Heart left ventricle (tissue), 16 donors: ENCODE measurements around the gene CREG2. TPM values are rescaled to one million over a fixed set of nuclear protein-coding genes. Genes with fewer than 3 reads are reported as not detected.

Source experiments
- ATAC-seq, 4 donors: fragments of 200-7000 bp; cut with Tn5 transposase; one replicate each; pipeline ENCODE4 v1.9.1; 2020 to 2022; ENCODE audit warnings: moderate library complexity in 4 of 4, mild to moderate bottlenecking in 3 of 4, moderate number of reproducible peaks in 1 of 4
- DNase-seq, 5 donors: peaks; one replicate each; pipeline ENCODE4 v3.0.0-alpha.2; 2020
- H3K27ac ChIP-seq, 12 donors: fragments of 200-600 bp; sonication (generic) in 4 of 12; one replicate each; pipeline versions ENCODE4 v1.5.0 to v1.8.0; 2016 to 2022; ENCODE audit warnings: mild to moderate bottlenecking in 2 of 12
- H3K27me3 ChIP-seq, 9 donors: fragments of 200-600 bp; sonication (generic) in 2 of 9; one replicate each; pipeline versions ENCODE4 v1.5.1 to v1.8.0; 2016 to 2022; ENCODE audit warnings: mild to moderate bottlenecking in 3 of 9
- H3K36me3 ChIP-seq, 9 donors: fragments of 200-600 bp; sonication (generic) in 2 of 9; one replicate each; pipeline versions ENCODE4 v1.5.0 to v1.8.0; 2018 to 2022; ENCODE audit warnings: mild to moderate bottlenecking in 2 of 9
- H3K4me1 ChIP-seq, 12 donors: fragments of 200-600 bp; sonication (generic) in 4 of 12; one replicate each; pipeline versions ENCODE4 v1.5.0 to v1.8.0; 2016 to 2022; ENCODE audit warnings: mild to moderate bottlenecking in 3 of 12
- H3K4me3 ChIP-seq, 12 donors: fragments of 200-600 bp; sonication (generic) in 4 of 12; one replicate each; pipeline versions ENCODE4 v1.5.0 to v1.8.0; 2017 to 2022; ENCODE audit warnings: mild to moderate bottlenecking in 9 of 12, moderate library complexity in 4 of 12
- H3K9me3 ChIP-seq, 12 donors: fragments of 200-600 bp; sonication (generic) in 4 of 12; one replicate each; pipeline versions ENCODE4 v1.5.0 to v1.8.0; 2016 to 2022; ENCODE audit warnings: mild to moderate bottlenecking in 1 of 12
- CTCF ChIP-seq, 12 donors: fragments of 200-600 bp; sonication (generic) in 4 of 12; IDR thresholded peaks; one replicate each; pipeline versions ENCODE4 v1.5.0 to v1.8.0; 2018 to 2022; ENCODE audit warnings: antibody characterized with exemption in 12 of 12, mild to moderate bottlenecking in 5 of 12
- POLR2A ChIP-seq, 2 donors: fragments of 450-650 bp; IDR thresholded peaks; one replicate each; pipeline ENCODE4 v1.6.1; 2017; ENCODE audit warnings: antibody characterized with exemption in 2 of 2, mild to moderate bottlenecking in 2 of 2, moderate library complexity in 2 of 2
- WGBS, 4 donors: extraction: QIAGEN DNeasy Blood & Tissue Kit in 2 of 4; methylation state at CpG; one replicate each; pipeline versions ENCODE4 v1.1.5 to v1.1.7; 2013 to 2018; 5-methylcytosine and 5-hydroxymethylcytosine counted together
- intact Hi-C, 10 donors: fragments of 100-400 bp; cut with DNase I; formaldehyde crosslinking; loops; one replicate each; pipeline versions ENCODE4 v1.11.1 to v1.14.2; 2022
- polyA plus RNA-seq, 2 donors: library from polyadenylated mRNA; stranded (reverse); fragments of 200-250 nt; gene quantifications; one replicate each; pipeline ENCODE4 v1.2.3, GENCODE V29; 2013
- total RNA-seq, 9 donors: library from RNA; depleted of rRNA in 2 of 9; stranded (reverse); fragments of >200 nt in 2 of 9; fragmentation: NEBNext Ultra II Directional in 3 of 9; extraction: Animal tissue kit (Norgen Biotek cat#: 25700) in 3 of 9; gene quantifications; one replicate each; pipeline versions ENCODE4 v1.1.0 to v1.2.4, GENCODE V29; 2016 to 2023
- donor health status: ischemic (EF 13 %, LVEDD 7.1; RV severe dilation, severe dysfunction).
- donor health status: healthy with polysubstance abuse.
- donor health status: DM: no; HTN: yes; CAD: no.
- donor health status: DM: no; HTN: no; CAD: no.
- donor health status: ischemic (EF 25% LVEDD 6.9; RV normal size, moderate dysfunction).
- donor health status: ischemic (EF 25% LVEDD 5.7; RV mildly dilated, moderate dysfunction).
- donor health status: healthy.
- donor health status: DM: yes; HTN: yes; CAD: no.
- donor health status: ischemic (EF 35%, LVEDD 5.7; RV mildly dilated, moderate dysfunction).
- donor health status: nonischemic (EF 11% LVEDD 7.7; RV severe dilation, severe dysfunction).
- donor health status: DM: yes; HTN: yes; CAD: no.
- donor health status: PGD.
- donor health status: ischemic (EF 29% LVEDD 5.4; RV normal size, mild dysfunction).
- donor health status: nonischemic (EF 23%, LVEDD 6.1; RV moderate dilation, normal function).

The CREG2 gene
- total and polyA plus RNA-seq, 11 donors: 0.18 to 1.1 (median 0.46) TPM; not detected in 7

DNA sequence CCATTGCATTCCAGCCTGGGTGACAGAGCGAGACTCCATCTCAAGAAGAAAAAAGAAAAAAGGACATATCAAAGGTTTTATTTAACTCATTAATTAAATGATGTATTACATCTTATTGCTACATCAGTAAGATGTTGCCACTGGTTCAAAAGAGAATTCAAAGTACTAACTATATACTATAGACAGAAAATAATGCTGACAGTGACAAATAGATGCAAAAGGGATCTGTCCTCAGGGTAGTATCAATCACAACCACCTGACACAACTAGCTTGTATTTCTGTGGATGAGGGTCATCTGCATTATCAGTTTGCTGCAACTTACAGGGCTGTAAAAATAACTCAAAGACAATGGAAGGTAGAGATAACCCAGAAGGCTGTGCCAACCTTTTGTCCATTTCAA is 16.4 kb upstream of the CREG2 start:
- Histone ChIP-seq H3K36me3 (no peaks in the 10 kb centered on the region), H3K4me3 (no peak overlapping the region), H3K27ac (no peak overlapping the region), H3K4me1 (peaks cover 0 to 18% (median 0%) of the 10 kb centered on the region in 12 donors), H3K9me3 (no peaks in the 10 kb centered on the region), H3K27me3 (no peaks in the 10 kb centered on the region)
- intact Hi-C loops: no loop called here
- no peak for DNase-seq
- TF ChIP-seq CTCF (IDR thresholded peaks at IDR 0.05): no peak
- no peak for TF ChIP-seq POLR2A (IDR thresholded peaks at IDR 0.05)
- 93 to 100% (median 98%) methylated on average over 1 of the region's 1 CpG for WGBS, 4 donors
- no peak for ATAC-seq

DNA sequence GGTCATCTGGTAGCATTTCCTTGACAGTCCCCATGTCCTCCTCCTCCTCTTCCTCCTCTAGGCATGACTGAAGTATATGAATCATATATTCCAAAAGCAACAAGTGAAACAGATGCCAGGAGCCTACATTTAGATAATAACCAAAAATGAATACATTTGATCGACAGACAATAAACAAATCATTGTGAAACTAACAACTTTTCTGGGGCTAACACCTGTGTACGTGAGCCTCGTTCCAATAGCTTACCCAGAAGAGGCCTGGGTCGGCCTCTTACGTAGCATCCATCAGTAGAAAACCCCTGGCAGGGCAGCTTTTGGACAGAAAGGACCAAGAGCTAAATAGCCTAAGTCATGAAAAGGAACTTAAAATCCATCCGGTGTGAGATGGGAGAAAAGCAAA is 15.3 kb upstream of the CREG2 start:
- TF ChIP-seq POLR2A (IDR thresholded peaks at IDR 0.05): no peak
- Histone ChIP-seq H3K27ac (no peak overlapping the region), H3K9me3 (no peaks in the 10 kb centered on the region), H3K4me1 (peaks cover 0 to 18% (median 0%) of the 10 kb centered on the region in 12 donors), H3K36me3 (no peaks in the 10 kb centered on the region), H3K4me3 (no peak overlapping the region), H3K27me3 (no peaks in the 10 kb centered on the region)
- no peak for ATAC-seq
- intact Hi-C loops: no loop called here
- DNase-seq: no peak
- WGBS, 4 donors: 92 to 97% (median 96%) methylated on average over 6 of the region's 6 CpGs

DNA sequence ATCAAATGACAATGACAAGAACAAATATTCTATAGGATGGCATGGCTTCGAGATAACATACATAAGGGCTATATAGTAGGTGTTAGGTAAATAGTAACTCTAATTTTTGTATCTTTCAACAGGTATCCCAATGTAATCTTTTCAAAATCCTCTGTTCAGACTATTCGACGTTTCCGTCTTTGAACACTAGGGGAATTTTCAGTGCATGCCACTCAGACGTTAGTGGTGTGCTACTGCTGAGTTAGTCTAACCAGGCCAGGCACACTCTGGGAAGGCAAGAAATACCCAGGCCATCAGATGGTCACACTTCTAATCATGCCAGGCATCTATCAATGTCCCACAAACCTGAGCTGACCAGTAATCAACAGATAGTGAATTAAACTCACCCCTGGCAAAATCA is 14.6 kb upstream of the CREG2 start:
- H3K27ac ChIP-seq: no peak overlapping the region
- peaks cover 0 to 18% (median 0%) of the 10 kb centered on the region in 12 donors for H3K4me1 ChIP-seq
- H3K4me3 ChIP-seq: no peak overlapping the region
- no peaks in the 10 kb centered on the region for H3K36me3 ChIP-seq
- ATAC-seq (no peak), DNase-seq (no peak)
- TF ChIP-seq CTCF (IDR thresholded peaks at IDR 0.05) (no peak), POLR2A (IDR thresholded peaks at IDR 0.05) (no peak)
- intact Hi-C loops: no loop called here
- no peaks in the 10 kb centered on the region for H3K9me3 ChIP-seq
- 78 to 88% (median 84%) methylated on average over 5 of the region's 5 CpGs for WGBS, 4 donors
- H3K27me3 ChIP-seq: no peaks in the 10 kb centered on the region

- Histone ChIP-seq H3K4me3 (no peak overlapping the region), H3K27ac (no peak overlapping the region), H3K36me3 (no peaks in the 10 kb centered on the region), H3K27me3 (no peaks in the 10 kb centered on the region), H3K9me3 (no peaks in the 10 kb centered on the region), H3K4me1 (peaks cover 0 to 18% (median 0%) of the 10 kb centered on the region in 12 donors)
- WGBS, 4 donors: 81 to 89% (median 86%) methylated on average over 8 of the region's 8 CpGs
- intact Hi-C loops: no loop called here
- no peak for TF ChIP-seq CTCF (IDR thresholded peaks at IDR 0.05)
- no peak for TF ChIP-seq POLR2A (IDR thresholded peaks at IDR 0.05)
- ATAC-seq: no peak
- no peak for DNase-seq
These were observed 14.0 kb upstream of the CREG2 start for GRCh38 chr2:101401326-101401665.
